Activated T-cell treated with anti-CD3 and anti-CD28 coated beads, Interleukin-2, amount 50 U/mL, for 24 hours (primary cell): ENCODE data around the gene WBP2.

Experiments
- DNase-seq: peaks from one replicate; pipeline ENCODE4 v3.0.0-alpha.2; 2020
- H3K27ac Mint-ChIP-seq: 2 replicates; pipeline ENCODE4 v1.8.0; 2020; ENCODE audit warnings: mild to moderate bottlenecking, mixed read lengths
- H3K27me3 Mint-ChIP-seq: 2 replicates; pipeline ENCODE4 v1.8.0; 2020; ENCODE audit warnings: mixed read lengths
- H3K36me3 Mint-ChIP-seq: 2 replicates; pipeline ENCODE4 v1.8.0; 2020; ENCODE audit warnings: low read depth, mixed read lengths
- H3K4me1 Mint-ChIP-seq: 2 replicates; pipeline ENCODE4 v1.8.0; 2020; ENCODE audit warnings: low read depth, mixed read lengths
- H3K4me3 Mint-ChIP-seq: 2 replicates; pipeline ENCODE4 v1.8.0; 2020; ENCODE audit warnings: mild to moderate bottlenecking, moderate library complexity, mixed read lengths
- H3K9me3 Mint-ChIP-seq: 2 replicates; pipeline ENCODE4 v1.8.0; 2020; ENCODE audit warnings: mixed read lengths

The WBP2 gene

DNA sequence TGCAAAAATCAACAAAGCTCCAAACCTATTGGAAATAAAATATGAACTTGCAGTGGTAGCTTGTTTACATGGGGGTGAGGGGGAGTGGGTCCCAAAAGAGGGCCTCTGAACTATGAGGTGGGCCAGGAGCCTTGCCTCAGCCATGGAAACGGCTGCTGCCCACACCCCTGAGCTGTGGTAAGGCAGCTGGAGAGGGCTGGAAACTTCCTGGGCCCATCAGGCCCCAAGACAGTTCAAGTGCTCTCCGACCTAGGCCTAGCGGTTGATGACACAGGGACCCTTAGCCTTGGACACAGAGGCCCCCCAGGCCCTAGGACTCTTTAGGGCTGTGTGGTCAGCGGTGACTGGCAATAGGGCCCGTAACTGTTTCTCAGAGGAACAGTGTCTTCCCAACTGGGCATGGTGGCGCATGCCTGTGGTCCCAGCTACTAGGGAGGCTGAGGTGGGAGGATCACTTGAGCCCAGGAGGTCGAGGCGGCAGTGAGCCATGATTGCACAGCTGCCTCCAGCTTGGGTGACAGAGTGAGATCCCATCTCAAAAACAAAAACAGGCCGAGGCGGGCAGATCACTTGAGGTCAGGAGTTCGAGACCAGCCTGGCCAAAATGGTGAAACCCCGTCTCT is 29.3 kb downstream of the WBP2 start:
- Mint-ChIP-seq H3K27me3 (no peaks in the 10 kb centered on the region), H3K9me3 (no peaks in the 10 kb centered on the region), H3K36me3 (peaks cover 76% of the 10 kb centered on the region), H3K4me1 (peaks cover 38% of the 10 kb centered on the region), H3K4me3 (no peak overlapping the region), H3K27ac (peak overlapping the region; percentile 82)
- DNase-seq = no peak

- DNase-seq = no peak
- H3K4me1 Mint-ChIP-seq = peaks cover 38% of the 10 kb centered on the region
- H3K27me3 Mint-ChIP-seq = no peaks in the 10 kb centered on the region
- H3K9me3 Mint-ChIP-seq = no peaks in the 10 kb centered on the region
- H3K36me3 Mint-ChIP-seq = peaks cover 76% of the 10 kb centered on the region
- H3K4me3 Mint-ChIP-seq = no peak overlapping the region
- peak overlapping the region; percentile 82 for H3K27ac Mint-ChIP-seq
These were observed 30.0 kb downstream of the WBP2 start for GRCh38 chr17:75825149-75825552.

GRCh38 chr17:75824666-75825065 is 30.5 kb downstream of the WBP2 start:
- H3K9me3 Mint-ChIP-seq = no peaks in the 10 kb centered on the region
- H3K36me3 Mint-ChIP-seq = peaks cover 76% of the 10 kb centered on the region
- peaks cover 38% of the 10 kb centered on the region for H3K4me1 Mint-ChIP-seq
- H3K27me3 Mint-ChIP-seq = no peaks in the 10 kb centered on the region
- peak overlapping the region; percentile 76 for H3K27ac Mint-ChIP-seq
- no peak overlapping the region for H3K4me3 Mint-ChIP-seq
- DNase-seq = no peak

GRCh38 chr17:75824050-75824552 is 31.0 kb downstream of the WBP2 start:
- H3K27me3 Mint-ChIP-seq = no peaks in the 10 kb centered on the region
- no peaks in the 10 kb centered on the region for H3K9me3 Mint-ChIP-seq
- no peak overlapping the region for H3K4me3 Mint-ChIP-seq
- peak overlapping the region; percentile 40 for H3K27ac Mint-ChIP-seq
- peaks cover 76% of the 10 kb centered on the region for H3K36me3 Mint-ChIP-seq
- no peak for DNase-seq
- peaks cover 38% of the 10 kb centered on the region for H3K4me1 Mint-ChIP-seq

DNA sequence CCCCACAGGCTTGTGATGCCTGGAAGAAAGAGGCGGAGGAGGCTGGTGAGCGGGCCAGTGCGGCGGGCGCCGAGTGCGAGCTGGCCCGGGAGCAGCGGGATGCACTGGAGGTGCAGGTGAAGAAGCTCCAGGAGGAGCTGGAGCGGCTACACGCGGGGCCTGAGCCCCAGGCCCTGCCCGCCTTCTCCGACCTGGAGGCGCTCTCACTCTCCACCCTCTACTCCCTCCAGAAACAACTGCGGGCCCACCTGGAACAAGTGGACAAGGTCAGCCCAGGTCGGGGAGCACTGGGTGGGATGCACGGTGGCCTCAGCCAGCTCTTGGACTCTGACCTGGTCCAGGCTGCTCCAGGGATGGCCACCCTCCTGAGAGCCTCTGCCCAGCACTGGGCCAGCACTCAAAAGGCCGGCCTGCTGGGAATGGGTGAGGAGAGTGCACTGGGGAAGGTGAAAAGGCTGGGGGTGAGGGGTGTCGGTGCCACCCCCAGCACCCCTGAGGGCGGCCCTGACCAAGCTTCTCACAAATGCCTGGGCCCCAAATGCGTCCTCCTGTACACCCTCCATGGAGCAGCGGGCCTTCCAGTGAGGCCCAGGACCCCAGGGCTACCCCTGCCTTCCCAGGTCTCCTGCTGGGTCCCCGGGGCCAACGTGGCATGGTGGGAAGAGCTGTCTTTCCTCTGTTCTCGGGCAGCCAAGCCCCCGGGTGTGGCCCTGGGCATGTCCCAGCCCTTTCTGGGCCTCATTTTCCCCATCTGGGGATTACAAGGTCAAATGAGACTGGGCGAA is 31.7 kb downstream of the WBP2 start:
- Mint-ChIP-seq H3K4me1 (peaks cover 37% of the 10 kb centered on the region), H3K4me3 (no peak overlapping the region), H3K27me3 (no peaks in the 10 kb centered on the region), H3K27ac (peak overlapping the region; percentile 40), H3K9me3 (no peaks in the 10 kb centered on the region), H3K36me3 (peaks cover 76% of the 10 kb centered on the region)
- no peak for DNase-seq

GRCh38 chr17:75822800-75823166 is 32.4 kb downstream of the WBP2 start:
- Mint-ChIP-seq H3K4me1 (peaks cover 30% of the 10 kb centered on the region), H3K9me3 (no peaks in the 10 kb centered on the region), H3K27me3 (no peaks in the 10 kb centered on the region), H3K4me3 (no peak overlapping the region), H3K27ac (peak overlapping the region; percentile 55), H3K36me3 (peaks cover 74% of the 10 kb centered on the region)
- DNase-seq = no peak

DNA sequence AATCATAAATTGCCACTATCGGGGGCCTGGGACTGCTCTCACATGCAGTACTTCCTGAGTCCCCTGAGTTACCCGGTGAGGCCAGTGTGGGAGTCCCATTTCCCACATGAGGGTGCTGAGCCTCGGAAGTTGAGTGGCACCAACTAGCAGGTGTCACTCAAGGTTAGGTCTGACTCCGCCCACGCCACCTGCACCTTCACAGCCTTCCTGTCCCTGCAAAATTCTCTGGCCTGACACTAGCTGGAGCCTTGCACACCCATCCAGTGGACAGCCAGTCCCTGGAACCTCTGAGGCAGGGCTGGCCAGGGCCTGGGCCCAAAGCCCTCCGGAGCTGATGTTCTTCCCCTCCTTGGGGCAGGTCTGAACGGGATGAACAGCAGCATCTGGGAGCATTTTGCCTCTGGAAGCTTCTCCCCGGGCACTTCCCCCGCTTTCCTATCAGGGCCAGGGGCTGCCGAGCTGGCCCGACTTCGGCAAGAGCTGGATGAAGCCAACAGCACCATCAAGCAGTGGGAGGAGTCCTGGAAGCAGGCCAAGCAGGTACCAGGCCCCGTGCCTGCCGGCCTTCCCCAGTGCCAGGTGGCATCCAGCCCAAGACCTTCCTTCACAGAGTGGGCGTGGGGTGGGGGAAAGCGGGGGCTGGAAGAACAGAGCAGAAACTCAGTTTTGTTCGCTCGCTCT is 32.9 kb downstream of the WBP2 start:
- H3K4me3 Mint-ChIP-seq = no peak overlapping the region

GRCh38 chr17:75821552-75821951 is 33.6 kb downstream of the WBP2 start:
- Mint-ChIP-seq H3K27ac (peak overlapping the region; percentile 80), H3K36me3 (peaks cover 76% of the 10 kb centered on the region), H3K4me3 (no peak overlapping the region), H3K27me3 (no peaks in the 10 kb centered on the region), H3K4me1 (peaks cover 18% of the 10 kb centered on the region), H3K9me3 (no peaks in the 10 kb centered on the region)
- DNase-seq = no peak

More for the DNA sequence above, 32.9 kb downstream of the WBP2 start:
- no peak for DNase-seq
- no peaks in the 10 kb centered on the region for H3K9me3 Mint-ChIP-seq
- peaks cover 25% of the 10 kb centered on the region for H3K4me1 Mint-ChIP-seq
- no peaks in the 10 kb centered on the region for H3K27me3 Mint-ChIP-seq
- peaks cover 75% of the 10 kb centered on the region for H3K36me3 Mint-ChIP-seq
- H3K27ac Mint-ChIP-seq = peak overlapping the region; percentile 80

GRCh38 chr17:75820094-75821080 is 34.7 kb downstream of the WBP2 start:
- DNase-seq = no peak
- no peak overlapping the region for H3K4me3 Mint-ChIP-seq
- H3K9me3 Mint-ChIP-seq = no peaks in the 10 kb centered on the region
- H3K36me3 Mint-ChIP-seq = peaks cover 83% of the 10 kb centered on the region
- H3K27me3 Mint-ChIP-seq = no peaks in the 10 kb centered on the region
- peak overlapping the region; percentile 80 for H3K27ac Mint-ChIP-seq
- H3K4me1 Mint-ChIP-seq = peaks cover 18% of the 10 kb centered on the region

DNA sequence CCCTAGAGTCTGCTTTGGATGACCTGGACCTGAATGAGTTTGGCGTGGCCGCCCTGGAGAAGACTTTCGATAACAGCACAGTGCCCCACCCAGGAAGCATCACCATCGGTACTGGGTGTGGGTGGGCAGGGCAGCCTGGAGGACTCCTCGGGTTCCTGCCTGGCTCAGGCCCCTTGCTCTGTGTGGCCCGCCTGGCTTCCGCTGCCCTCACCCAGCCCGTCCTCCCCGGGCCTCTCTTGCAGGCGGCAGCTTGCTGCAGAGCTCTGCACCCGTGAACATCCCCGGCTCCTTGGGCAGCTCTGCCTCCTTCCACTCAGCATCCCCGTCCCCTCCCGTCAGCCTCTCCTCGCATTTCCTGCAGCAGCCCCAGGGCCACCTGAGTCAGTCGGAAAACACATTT is 35.5 kb downstream of the WBP2 start:
- H3K27me3 Mint-ChIP-seq = no peaks in the 10 kb centered on the region
- DNase-seq = no peak
- no peaks in the 10 kb centered on the region for H3K9me3 Mint-ChIP-seq
- H3K4me3 Mint-ChIP-seq = no peak overlapping the region
- H3K4me1 Mint-ChIP-seq = peaks cover 18% of the 10 kb centered on the region
- H3K27ac Mint-ChIP-seq = peak overlapping the region; percentile 68
- peaks cover 83% of the 10 kb centered on the region for H3K36me3 Mint-ChIP-seq

GRCh38 chr17:75819116-75819515 is 36.0 kb downstream of the WBP2 start:
- Mint-ChIP-seq H3K4me1 (peaks cover 18% of the 10 kb centered on the region), H3K9me3 (no peaks in the 10 kb centered on the region), H3K36me3 (peaks cover 84% of the 10 kb centered on the region), H3K4me3 (no peak overlapping the region), H3K27ac (peak overlapping the region; percentile 68), H3K27me3 (no peaks in the 10 kb centered on the region)
- no peak for DNase-seq

GRCh38 chr17:75818326-75818885 is 36.7 kb downstream of the WBP2 start:
- Mint-ChIP-seq H3K4me1 (peaks cover 18% of the 10 kb centered on the region), H3K9me3 (no peaks in the 10 kb centered on the region), H3K36me3 (peaks cover 86% of the 10 kb centered on the region), H3K27ac (peak overlapping the region; percentile 53), H3K27me3 (no peaks in the 10 kb centered on the region), H3K4me3 (no peak overlapping the region)
- DNase-seq = no peak

- peak overlapping the region; percentile 67 for H3K27ac Mint-ChIP-seq
These were observed 37.6 kb downstream of the WBP2 start for GRCh38 chr17:75817571-75817970.

More at GRCh38 chr17:75817571-75817970, 37.6 kb downstream of the WBP2 start:
- H3K4me1 Mint-ChIP-seq = peaks cover 18% of the 10 kb centered on the region
- no peaks in the 10 kb centered on the region for H3K9me3 Mint-ChIP-seq
- H3K36me3 Mint-ChIP-seq = peaks cover 88% of the 10 kb centered on the region
- no peak overlapping the region for H3K4me3 Mint-ChIP-seq
- no peak for DNase-seq
- no peaks in the 10 kb centered on the region for H3K27me3 Mint-ChIP-seq
